ENCODE measurements around the gene C9orf85. TPM values are rescaled to one million over a fixed set of nuclear protein-coding genes. Genes with fewer than 3 reads are reported as not detected.

The C9orf85 gene, protein sequence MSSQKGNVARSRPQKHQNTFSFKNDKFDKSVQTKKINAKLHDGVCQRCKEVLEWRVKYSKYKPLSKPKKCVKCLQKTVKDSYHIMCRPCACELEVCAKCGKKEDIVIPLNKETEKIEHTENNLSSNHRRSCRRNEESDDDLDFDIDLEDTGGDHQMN
- total RNA-seq, result 6.3 TPM
- long read RNA-seq, partial matches to known transcripts, result 1 of 6 reads
- long read RNA-seq, other reads (novel, unspliced or antisense), result 5 of 6 reads

DNA sequence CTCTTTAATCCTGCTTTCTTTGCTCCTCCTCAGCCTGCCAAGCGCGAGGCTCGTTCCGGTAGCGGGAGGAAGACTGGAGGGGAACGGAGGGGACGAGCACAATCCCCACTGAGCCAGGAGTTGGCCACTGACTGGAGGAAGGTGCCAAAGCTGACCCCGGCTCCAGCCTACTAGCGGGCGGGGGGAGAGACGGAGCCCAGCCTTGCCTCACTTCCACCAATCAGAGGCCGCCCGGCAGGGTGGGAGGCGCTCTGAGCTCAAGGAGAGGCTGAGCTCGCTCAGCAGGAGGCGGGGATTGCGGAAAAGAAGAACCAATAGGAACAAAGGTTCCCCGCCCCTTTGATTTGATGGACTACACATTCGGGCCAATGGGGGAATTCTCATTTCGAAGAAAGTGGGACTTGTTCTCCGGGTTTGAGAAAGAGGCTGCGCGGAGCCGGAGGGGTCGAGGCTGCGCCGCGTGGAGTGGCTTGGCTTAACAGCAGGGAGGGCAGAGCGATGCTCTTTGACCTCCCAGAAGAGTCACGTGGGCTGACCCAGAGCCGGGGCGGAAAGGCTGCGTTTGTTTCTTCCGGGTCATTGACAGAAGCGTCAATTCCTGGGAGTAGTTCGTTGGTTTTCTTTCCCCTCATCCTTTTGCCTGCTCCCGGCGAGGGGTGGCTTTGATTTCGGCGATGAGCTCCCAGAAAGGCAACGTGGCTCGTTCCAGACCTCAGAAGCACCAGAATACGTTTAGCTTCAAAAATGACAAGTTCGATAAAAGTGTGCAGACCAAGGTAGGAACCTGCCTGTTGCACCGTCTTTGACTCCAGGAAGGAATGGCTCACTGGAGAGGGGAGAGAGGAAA lies at the start of gene C9orf85, which contains the start of gene ABHD17B:
TSS of gene C9orf85 (plus strand) at position 579 of the 847 bp plus-strand sequence. CDS start at position 675, 96 bp downstream.
TSS of gene ABHD17B (minus strand) at position 133 of the 847 bp plus-strand sequence. CDS start 36,113 bp downstream, outside the sequence.
- peaks cover 81% of the 10 kb centered on the region for H3K4me1 ChIP-seq
- intact Hi-C loops (cut with micrococcal nuclease), result no loop called here

DNA sequence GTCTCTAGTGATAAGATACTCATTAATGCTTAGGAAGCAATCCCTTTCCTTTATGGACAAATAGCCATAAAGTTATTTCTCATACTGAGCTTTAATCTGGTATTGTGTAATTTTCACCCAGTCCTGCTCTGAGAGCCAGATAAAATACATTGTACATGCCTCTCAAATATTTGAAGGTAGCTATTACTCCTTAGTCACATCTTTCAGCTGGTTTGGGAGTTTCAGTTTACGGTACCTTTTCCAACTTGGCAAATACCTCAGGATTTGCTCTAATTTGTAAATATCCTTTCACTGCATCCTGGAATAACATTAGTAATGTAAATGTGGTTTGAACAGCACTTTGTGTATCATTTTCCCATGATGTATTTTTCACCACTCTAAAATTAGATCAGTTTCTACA lies 47.8 kb upstream of the C9orf85 start:
- Histone ChIP-seq H3K4me1 (peaks cover 7% of the 10 kb centered on the region), H3K4me3 (no peak overlapping the region), H3K27ac (replicated peaks) (no peak overlapping the region), H3K27me3 (ENCODE audit: low read depth) (no peaks in the 10 kb centered on the region), H3K9me3 (replicated peaks) (peaks cover 24% of the 10 kb centered on the region), H3K36me3 (peaks cover 32% of the 10 kb centered on the region)
- TF ChIP-seq, protein P1, sequence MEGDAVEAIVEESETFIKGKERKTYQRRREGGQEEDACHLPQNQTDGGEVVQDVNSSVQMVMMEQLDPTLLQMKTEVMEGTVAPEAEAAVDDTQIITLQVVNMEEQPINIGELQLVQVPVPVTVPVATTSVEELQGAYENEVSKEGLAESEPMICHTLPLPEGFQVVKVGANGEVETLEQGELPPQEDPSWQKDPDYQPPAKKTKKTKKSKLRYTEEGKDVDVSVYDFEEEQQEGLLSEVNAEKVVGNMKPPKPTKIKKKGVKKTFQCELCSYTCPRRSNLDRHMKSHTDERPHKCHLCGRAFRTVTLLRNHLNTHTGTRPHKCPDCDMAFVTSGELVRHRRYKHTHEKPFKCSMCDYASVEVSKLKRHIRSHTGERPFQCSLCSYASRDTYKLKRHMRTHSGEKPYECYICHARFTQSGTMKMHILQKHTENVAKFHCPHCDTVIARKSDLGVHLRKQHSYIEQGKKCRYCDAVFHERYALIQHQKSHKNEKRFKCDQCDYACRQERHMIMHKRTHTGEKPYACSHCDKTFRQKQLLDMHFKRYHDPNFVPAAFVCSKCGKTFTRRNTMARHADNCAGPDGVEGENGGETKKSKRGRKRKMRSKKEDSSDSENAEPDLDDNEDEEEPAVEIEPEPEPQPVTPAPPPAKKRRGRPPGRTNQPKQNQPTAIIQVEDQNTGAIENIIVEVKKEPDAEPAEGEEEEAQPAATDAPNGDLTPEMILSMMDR (IDR thresholded peaks at IDR 0.05; ENCODE audit: borderline replicate concordance), result no peak
- intact Hi-C loops (cut with micrococcal nuclease), result no loop called here
- no peak for DNase-seq

More for the DNA sequence above, at the start of gene C9orf85, which contains the start of gene ABHD17B:
- Histone ChIP-seq H3K4me3 (peak within 1 kb of the TSS; percentile 98), H3K36me3 (no peaks in the 10 kb centered on the region), H3K9me3 (replicated peaks) (no peaks in the 10 kb centered on the region), H3K27me3 (ENCODE audit: low read depth) (no peaks in the 10 kb centered on the region), H3K27ac (replicated peaks) (peak within 1 kb of the TSS; percentile 97)
- TF ChIP-seq, protein P1 (IDR thresholded peaks at IDR 0.05; ENCODE audit: borderline replicate concordance), result no peak
- peak; percentile 99 for DNase-seq

DNA sequence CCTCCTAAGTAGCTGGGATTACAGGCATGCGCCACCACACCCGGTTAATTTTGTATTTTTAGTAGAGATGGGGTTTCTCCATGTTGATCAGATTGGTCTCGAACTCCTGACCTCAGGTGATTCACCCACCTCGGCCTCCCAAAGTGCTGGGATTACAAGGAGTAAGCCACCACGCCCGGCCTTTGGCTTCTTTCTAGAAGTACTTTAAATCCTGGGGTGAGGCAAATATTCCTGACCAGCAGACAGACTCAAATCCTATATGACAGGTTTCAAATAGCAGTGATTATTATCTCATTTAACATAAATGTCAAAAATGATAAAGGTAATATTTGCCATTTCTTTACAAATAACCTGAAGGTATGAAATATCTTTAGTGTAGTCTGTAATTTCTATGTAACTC lies 36.1 kb upstream of the C9orf85 start:
- DNase-seq, result no peak
- Histone ChIP-seq H3K27me3 (ENCODE audit: low read depth) (no peaks in the 10 kb centered on the region), H3K4me3 (no peak overlapping the region), H3K27ac (replicated peaks) (no peak overlapping the region), H3K9me3 (replicated peaks) (peaks cover 30% of the 10 kb centered on the region), H3K4me1 (peaks cover 21% of the 10 kb centered on the region), H3K36me3 (peaks cover 7% of the 10 kb centered on the region)
- TF ChIP-seq, protein P1 (IDR thresholded peaks at IDR 0.05; ENCODE audit: borderline replicate concordance), result no peak
- intact Hi-C loops (cut with micrococcal nuclease), result no loop called here

DNA sequence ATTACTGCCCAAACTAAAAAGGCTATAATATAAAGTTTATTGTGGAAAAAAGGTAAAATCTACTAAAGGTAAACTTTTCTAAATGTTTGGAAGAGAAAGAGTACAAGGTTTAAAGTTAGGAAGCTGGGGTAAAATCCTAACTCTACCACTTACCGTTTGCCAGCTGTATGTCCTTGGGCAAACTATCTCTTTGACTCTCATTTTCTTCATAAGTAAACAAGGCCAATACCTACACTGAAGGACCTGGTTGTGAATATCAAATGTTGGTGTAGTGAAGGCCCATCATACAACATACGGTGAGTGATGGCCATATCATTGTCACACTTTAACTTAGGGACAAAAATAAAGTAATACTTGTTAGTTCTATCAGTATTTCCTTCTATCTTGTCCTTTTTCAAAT lies 35.3 kb upstream of the C9orf85 start:
- Histone ChIP-seq H3K9me3 (replicated peaks) (peaks cover 37% of the 10 kb centered on the region), H3K36me3 (peaks cover 7% of the 10 kb centered on the region), H3K27ac (replicated peaks) (no peak overlapping the region), H3K4me1 (peaks cover 24% of the 10 kb centered on the region), H3K27me3 (ENCODE audit: low read depth) (no peaks in the 10 kb centered on the region), H3K4me3 (no peak overlapping the region)
- no peak for DNase-seq
- TF ChIP-seq, protein P1 (IDR thresholded peaks at IDR 0.05; ENCODE audit: borderline replicate concordance), result no peak
- intact Hi-C loops (cut with micrococcal nuclease), result no loop called here

DNA sequence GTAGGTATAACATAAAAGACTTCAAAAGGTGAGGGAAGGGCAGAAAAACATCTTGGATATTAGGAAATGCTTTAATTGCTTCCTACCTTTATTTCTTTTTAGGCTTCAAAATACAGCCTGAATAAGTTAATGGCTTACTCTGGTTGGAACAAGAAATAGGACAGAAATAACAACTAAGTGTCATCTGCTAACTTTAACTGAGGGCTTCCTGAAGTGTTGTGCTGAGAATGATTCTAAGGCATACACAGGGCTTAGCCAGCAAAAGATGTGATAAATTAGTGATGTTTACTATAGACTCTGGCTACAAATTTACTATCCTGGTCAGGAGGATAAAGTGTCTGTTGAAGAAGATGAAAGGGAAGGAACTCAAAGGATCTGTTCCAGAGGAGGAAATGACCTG lies 34.6 kb upstream of the C9orf85 start:
- H3K36me3 ChIP-seq, result peaks cover 7% of the 10 kb centered on the region
- H3K4me3 ChIP-seq, result no peak overlapping the region
- H3K27me3 ChIP-seq (ENCODE audit: low read depth), result no peaks in the 10 kb centered on the region
- intact Hi-C loops (cut with micrococcal nuclease), result no loop called here
- H3K9me3 ChIP-seq (replicated peaks), result peaks cover 44% of the 10 kb centered on the region
- TF ChIP-seq, protein P1 (IDR thresholded peaks at IDR 0.05; ENCODE audit: borderline replicate concordance), result no peak
- DNase-seq, result no peak
- H3K4me1 ChIP-seq, result peaks cover 19% of the 10 kb centered on the region
- H3K27ac ChIP-seq (replicated peaks), result no peak overlapping the region

Data from left ventricle myocardium inferior (tissue), 1 donor.